IPS-18a (cell line): ENCODE data around the gene GFAP.

Experiments
- H3K27ac ChIP-seq: one replicate; pipeline ENCODE4 v1.5.1; 2013; ENCODE audit warnings: low read length
- H3K27me3 ChIP-seq: one replicate; pipeline ENCODE4 v1.6.1; 2013; ENCODE audit warnings: mild to moderate bottlenecking, low read length; ENCODE audit not compliant: control insufficient read depth, insufficient read depth
- H3K36me3 ChIP-seq: one replicate; pipeline ENCODE4 v1.6.1; 2013; ENCODE audit warnings: low read depth, low read length; ENCODE audit not compliant: control insufficient read depth
- H3K4me1 ChIP-seq: one replicate; pipeline ENCODE4 v1.6.1; 2013; ENCODE audit warnings: low read depth, low read length; ENCODE audit not compliant: control insufficient read depth
- H3K4me3 ChIP-seq: one replicate; pipeline ENCODE4 v1.5.1; 2013; ENCODE audit warnings: low read length
- H3K9ac ChIP-seq: one replicate; pipeline ENCODE4 v1.6.1; 2013; ENCODE audit warnings: mild to moderate bottlenecking, low read length, moderate library complexity
- H3K9me3 ChIP-seq: one replicate; pipeline ENCODE4 v1.6.1; 2013; ENCODE audit warnings: low read depth, low read length; ENCODE audit not compliant: control insufficient read depth

The GFAP gene

DNA sequence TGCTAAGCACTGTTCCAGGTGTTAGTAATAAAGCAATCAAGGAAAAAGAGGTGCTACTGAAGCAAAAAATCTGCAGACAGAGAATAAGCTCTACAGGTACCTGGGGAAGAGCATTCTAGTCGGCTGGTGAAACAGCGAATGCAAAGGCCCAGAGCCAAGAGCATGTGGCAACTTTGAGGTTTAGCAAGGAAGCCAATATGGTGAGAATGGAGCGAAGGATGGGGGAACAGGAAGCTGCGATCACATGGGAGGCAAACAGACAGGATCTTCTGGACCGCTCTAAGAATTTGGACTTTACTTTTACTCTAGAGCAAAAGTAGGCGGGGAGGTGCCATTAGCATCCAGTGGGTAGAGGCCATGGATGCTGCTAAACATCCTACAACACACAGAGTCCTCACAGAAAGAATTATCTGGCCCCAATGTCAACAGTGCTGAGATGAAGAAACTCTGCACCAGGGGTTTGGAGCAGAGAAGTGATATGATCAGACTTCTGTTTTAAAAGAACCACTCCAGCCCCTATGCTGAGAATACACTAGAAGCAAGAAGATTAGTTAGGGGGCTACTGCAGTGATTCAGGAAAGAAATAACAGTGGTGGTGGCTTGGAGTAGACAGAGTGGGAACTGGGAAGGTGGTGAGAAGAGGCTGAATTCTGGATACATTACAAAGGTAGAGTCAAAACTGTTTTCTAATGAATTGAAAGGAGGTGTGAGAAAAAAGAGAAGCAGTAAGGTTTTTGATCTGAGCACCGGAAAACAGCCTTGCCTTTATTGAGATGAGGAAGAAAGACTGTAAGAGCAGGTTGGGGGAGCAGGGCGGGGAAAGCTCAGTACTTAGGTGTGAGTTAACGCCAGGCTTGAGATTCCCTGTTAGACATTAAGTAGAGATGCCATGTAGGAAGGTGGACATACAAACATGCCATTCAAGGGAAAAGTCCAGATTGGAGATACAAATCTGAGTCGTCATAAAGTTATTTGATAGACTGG lies 27.0 kb downstream of the GFAP start:
- no peak overlapping the region for H3K27ac ChIP-seq

GRCh38 chr17:44887016-44887415 lies 28.3 kb downstream of the GFAP start:
- no peak overlapping the region for H3K4me3 ChIP-seq
- peaks cover 46% of the 10 kb centered on the region for H3K36me3 ChIP-seq
- no peak overlapping the region for H3K27ac ChIP-seq
- H3K9ac ChIP-seq: no peak overlapping the region
- H3K9me3 ChIP-seq: no peaks in the 10 kb centered on the region
- H3K27me3 ChIP-seq: no peaks in the 10 kb centered on the region
- no peaks in the 10 kb centered on the region for H3K4me1 ChIP-seq

More for the DNA sequence above, 27.0 kb downstream of the GFAP start:
- H3K27me3 ChIP-seq: no peaks in the 10 kb centered on the region
- H3K9ac ChIP-seq: no peak overlapping the region
- H3K36me3 ChIP-seq: peaks cover 39% of the 10 kb centered on the region
- no peaks in the 10 kb centered on the region for H3K4me1 ChIP-seq
- no peaks in the 10 kb centered on the region for H3K9me3 ChIP-seq
- no peak overlapping the region for H3K4me3 ChIP-seq

DNA sequence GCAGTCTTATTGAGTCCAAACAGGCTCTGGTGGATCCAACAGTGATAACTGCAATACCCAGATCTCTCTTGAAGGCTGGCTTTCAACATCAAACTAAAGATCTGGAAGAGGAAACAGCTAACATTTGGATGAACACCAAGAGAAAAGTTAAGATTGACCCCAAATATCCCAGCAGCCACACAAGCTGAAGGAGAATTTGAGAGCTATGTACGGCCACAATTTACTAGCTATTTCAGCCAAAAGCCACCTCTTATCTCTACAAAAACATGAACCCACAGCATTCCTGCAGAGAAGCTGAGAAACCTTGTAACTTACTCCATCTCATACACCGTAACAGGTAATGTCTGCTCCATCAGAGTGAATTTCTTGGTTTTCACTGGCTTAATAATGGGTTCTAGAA lies 30.4 kb downstream of the GFAP start:
- H3K9me3 ChIP-seq: no peaks in the 10 kb centered on the region

GRCh38 chr17:44881145-44881544 lies 34.2 kb downstream of the GFAP start:
- Histone ChIP-seq H3K27me3 (no peaks in the 10 kb centered on the region), H3K27ac (no peak overlapping the region), H3K4me1 (no peaks in the 10 kb centered on the region)

More for the DNA sequence above, 30.4 kb downstream of the GFAP start:
- no peak overlapping the region for H3K4me3 ChIP-seq
- peaks cover 60% of the 10 kb centered on the region for H3K36me3 ChIP-seq
- no peak overlapping the region for H3K27ac ChIP-seq
- no peaks in the 10 kb centered on the region for H3K27me3 ChIP-seq
- H3K4me1 ChIP-seq: no peaks in the 10 kb centered on the region
- no peak overlapping the region for H3K9ac ChIP-seq

GRCh38 chr17:44880062-44880461 lies 35.2 kb downstream of the GFAP start:
- H3K4me1 ChIP-seq: no peaks in the 10 kb centered on the region
- no peak overlapping the region for H3K27ac ChIP-seq
- H3K27me3 ChIP-seq: no peaks in the 10 kb centered on the region
- H3K4me3 ChIP-seq: no peak overlapping the region
- no peak overlapping the region for H3K9ac ChIP-seq
- H3K36me3 ChIP-seq: peaks cover 73% of the 10 kb centered on the region
- no peaks in the 10 kb centered on the region for H3K9me3 ChIP-seq

More at GRCh38 chr17:44881145-44881544, 34.2 kb downstream of the GFAP start:
- H3K9ac ChIP-seq: no peak overlapping the region
- peaks cover 76% of the 10 kb centered on the region for H3K36me3 ChIP-seq
- H3K9me3 ChIP-seq: no peaks in the 10 kb centered on the region
- no peak overlapping the region for H3K4me3 ChIP-seq

DNA sequence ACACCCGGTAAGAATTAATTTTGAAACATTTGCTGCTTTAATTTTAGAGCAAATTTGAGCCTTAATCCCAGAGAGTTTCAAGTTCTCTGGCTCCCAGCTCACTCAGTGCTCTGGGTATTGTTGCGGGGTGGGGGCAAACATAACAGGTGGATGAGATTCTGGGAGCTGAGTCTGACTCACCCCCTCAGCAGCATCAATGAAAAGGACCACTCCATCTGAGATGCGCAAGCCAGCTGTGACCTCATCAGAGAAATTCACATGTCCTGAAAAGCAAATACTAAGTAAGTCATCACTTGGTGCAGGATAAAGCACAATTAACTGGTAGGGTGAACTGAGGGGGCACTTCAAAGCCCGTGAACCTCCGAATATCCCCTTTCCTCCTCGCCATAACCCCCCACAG lies 35.9 kb downstream of the GFAP start:
- Histone ChIP-seq H3K36me3 (peaks cover 72% of the 10 kb centered on the region), H3K9me3 (no peaks in the 10 kb centered on the region), H3K27ac (no peak overlapping the region), H3K4me3 (no peak overlapping the region), H3K27me3 (no peaks in the 10 kb centered on the region), H3K4me1 (no peaks in the 10 kb centered on the region), H3K9ac (no peak overlapping the region)

GRCh38 chr17:44878627-44879221 lies 36.6 kb downstream of the GFAP start:
- H3K4me3 ChIP-seq: no peak overlapping the region
- no peaks in the 10 kb centered on the region for H3K4me1 ChIP-seq
- H3K9me3 ChIP-seq: no peaks in the 10 kb centered on the region
- H3K9ac ChIP-seq: no peak overlapping the region
- no peak overlapping the region for H3K27ac ChIP-seq
- H3K27me3 ChIP-seq: no peaks in the 10 kb centered on the region
- peaks cover 75% of the 10 kb centered on the region for H3K36me3 ChIP-seq

DNA sequence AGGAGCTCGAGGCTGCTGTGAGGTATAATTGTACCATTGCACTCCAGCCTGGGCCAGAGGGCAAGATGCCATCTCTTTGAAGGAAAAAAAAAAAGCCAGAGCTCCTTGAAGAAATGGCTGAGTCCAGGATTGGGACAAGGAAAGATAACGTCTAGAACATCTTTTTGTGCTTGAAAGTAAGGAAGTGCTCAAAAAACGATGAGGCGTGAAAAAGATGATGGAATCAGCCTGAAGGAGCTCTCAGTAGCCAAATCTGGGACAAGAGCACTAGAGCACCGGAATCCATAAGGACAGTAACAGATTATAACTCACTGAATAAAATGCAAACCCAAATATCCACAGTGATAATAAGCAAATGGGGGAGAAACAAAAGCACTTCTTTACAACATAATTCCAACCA lies 38.2 kb downstream of the GFAP start:
- Histone ChIP-seq H3K4me1 (no peaks in the 10 kb centered on the region), H3K36me3 (peaks cover 72% of the 10 kb centered on the region), H3K9ac (no peak overlapping the region)

GRCh38 chr17:44875761-44876160 lies 39.5 kb downstream of the GFAP start:
- Histone ChIP-seq H3K36me3 (peaks cover 70% of the 10 kb centered on the region), H3K9ac (no peak overlapping the region), H3K9me3 (no peaks in the 10 kb centered on the region), H3K27ac (no peak overlapping the region), H3K4me3 (no peak overlapping the region), H3K27me3 (no peaks in the 10 kb centered on the region), H3K4me1 (no peaks in the 10 kb centered on the region)

More for the DNA sequence above, 38.2 kb downstream of the GFAP start:
- H3K9me3 ChIP-seq: no peaks in the 10 kb centered on the region
- H3K27ac ChIP-seq: no peak overlapping the region
- no peaks in the 10 kb centered on the region for H3K27me3 ChIP-seq
- H3K4me3 ChIP-seq: no peak overlapping the region

DNA sequence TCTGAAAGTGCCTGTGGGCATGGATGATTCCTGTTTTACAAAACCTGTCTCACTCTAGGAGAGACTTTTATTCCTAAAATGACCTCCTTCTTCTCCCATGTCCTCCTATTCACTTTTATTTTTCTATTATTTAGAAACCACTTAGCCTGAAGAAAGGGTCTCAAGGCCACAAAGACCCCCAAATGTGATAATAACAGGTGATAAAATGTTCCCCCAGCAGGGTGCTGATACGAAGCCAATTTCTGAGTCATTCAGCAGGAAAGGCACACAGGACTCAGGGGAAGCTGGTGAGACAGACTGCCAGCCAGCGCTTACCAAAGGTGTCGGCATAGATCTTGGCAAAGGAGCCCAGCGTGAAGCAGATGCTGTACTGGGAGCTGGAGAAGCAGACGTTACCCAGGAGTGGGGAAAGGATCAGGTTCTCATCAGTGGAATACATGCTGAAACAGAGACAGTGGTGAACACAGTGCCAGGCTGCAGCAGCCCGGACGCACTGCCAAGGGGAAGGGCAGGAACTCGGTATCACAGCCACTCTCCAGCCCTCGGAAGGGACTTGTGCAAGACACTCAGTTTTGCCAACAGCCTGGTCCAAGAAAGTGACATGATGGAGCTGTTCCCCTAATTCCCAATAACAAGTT lies 43.0 kb downstream of the GFAP start:
- Histone ChIP-seq H3K4me1 (no peaks in the 10 kb centered on the region), H3K36me3 (peaks cover 73% of the 10 kb centered on the region), H3K27me3 (no peaks in the 10 kb centered on the region), H3K9me3 (no peaks in the 10 kb centered on the region), H3K9ac (no peak overlapping the region), H3K27ac (no peak overlapping the region), H3K4me3 (no peak overlapping the region)

GRCh38 chr17:44871556-44871955 lies 43.7 kb downstream of the GFAP start:
- Histone ChIP-seq H3K4me3 (no peak overlapping the region), H3K9ac (no peak overlapping the region), H3K27me3 (no peaks in the 10 kb centered on the region), H3K27ac (no peak overlapping the region), H3K36me3 (peaks cover 71% of the 10 kb centered on the region), H3K9me3 (no peaks in the 10 kb centered on the region), H3K4me1 (no peaks in the 10 kb centered on the region)
